SK-N-SH (cell line): ENCODE data around the gene CC2D2A.

Source experiments
- EP300 ChIP-seq, 2 experiments: IDR thresholded peaks; 2 replicates each; pipeline versions ENCODE4 v1.4.0 to v1.6.1; 2012; ENCODE audit warnings: borderline replicate concordance in 1 of 2, low read depth in 1 of 2, low read length in 1 of 2
- EZH2phosphoT487 ChIP-seq: fragments of 200-600 bp; sonication (generic); IDR thresholded peaks from 2 replicates; pipeline ENCODE4 v1.6.1; 2017; ENCODE audit warnings: low read depth, mixed run types, mild to moderate bottlenecking, antibody characterized with exemption, moderate library complexity, borderline replicate concordance
- FOXM1 ChIP-seq: IDR thresholded peaks from 2 replicates; pipeline ENCODE4 v1.4.0; 2012; ENCODE audit warnings: low read depth, mild to moderate bottlenecking
- TCF12 ChIP-seq: IDR thresholded peaks from 2 replicates; pipeline ENCODE4 v1.4.0; 2012
- TF ChIP-seq, protein P1 (sequence below): fragments of 200-600 bp; sonication (generic); IDR thresholded peaks from 2 replicates; pipeline ENCODE4 v1.6.1; 2017; ENCODE audit warnings: antibody characterized with exemption, mild to moderate bottlenecking, moderate library complexity

DNA sequence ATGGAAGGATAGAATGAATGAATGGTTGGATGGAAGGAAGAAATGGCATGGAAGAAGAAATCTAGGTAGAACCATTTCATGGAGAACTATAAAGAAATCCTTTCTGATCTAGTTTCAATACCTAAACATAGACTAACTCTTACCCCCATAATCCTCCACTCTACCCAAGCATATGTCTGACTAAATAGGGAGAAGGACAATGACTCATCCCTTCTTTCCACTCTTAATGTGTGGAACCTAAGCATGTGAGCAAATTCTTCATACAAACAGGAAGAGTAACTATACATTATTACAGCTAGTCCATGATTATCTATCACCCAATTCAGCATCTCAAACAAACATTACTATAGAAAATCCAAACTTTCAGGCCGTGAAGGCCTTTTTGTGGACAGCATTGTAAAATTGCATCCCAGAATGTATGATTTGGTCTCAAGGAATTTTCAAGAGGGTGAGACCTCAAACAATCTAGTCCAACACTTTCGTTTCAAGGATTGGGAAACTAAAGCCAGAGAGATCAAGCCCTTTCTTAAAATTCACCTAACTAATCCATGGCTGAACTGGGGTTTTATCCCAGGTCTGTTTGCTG, 30.6 kb upstream of the CC2D2A start:
- TF ChIP-seq EZH2phosphoT487 (no peak), TCF12 (no peak), FOXM1 (no peak), EP300 (IDR thresholded peaks at IDR 0.05; ENCODE audit: borderline replicate concordance in 1 of 2, low read depth in 1 of 2, low read length in 1 of 2) (no peak)
- TF ChIP-seq, protein P1, sequence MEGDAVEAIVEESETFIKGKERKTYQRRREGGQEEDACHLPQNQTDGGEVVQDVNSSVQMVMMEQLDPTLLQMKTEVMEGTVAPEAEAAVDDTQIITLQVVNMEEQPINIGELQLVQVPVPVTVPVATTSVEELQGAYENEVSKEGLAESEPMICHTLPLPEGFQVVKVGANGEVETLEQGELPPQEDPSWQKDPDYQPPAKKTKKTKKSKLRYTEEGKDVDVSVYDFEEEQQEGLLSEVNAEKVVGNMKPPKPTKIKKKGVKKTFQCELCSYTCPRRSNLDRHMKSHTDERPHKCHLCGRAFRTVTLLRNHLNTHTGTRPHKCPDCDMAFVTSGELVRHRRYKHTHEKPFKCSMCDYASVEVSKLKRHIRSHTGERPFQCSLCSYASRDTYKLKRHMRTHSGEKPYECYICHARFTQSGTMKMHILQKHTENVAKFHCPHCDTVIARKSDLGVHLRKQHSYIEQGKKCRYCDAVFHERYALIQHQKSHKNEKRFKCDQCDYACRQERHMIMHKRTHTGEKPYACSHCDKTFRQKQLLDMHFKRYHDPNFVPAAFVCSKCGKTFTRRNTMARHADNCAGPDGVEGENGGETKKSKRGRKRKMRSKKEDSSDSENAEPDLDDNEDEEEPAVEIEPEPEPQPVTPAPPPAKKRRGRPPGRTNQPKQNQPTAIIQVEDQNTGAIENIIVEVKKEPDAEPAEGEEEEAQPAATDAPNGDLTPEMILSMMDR = no peak
